ENCODE measurements around the gene NAXE.
A peak's percentile ranks its signal among the peaks of the same experiment; 100 is the strongest.

Gene NAXE

GRCh38 chr1:156591432-156592157 lies at the start of gene NAXE:
Gene NAXE (plus strand): TSS chr1:156591776. CDS start chr1:156591805, 29 bp downstream.
- peaks cover 8% of the 10 kb centered on the region; the same call in 1 of the 2 replicates for H4K20me1 ChIP-seq (ENCODE audit: insufficient read depth, low read length)
- H3K27me3 ChIP-seq (ENCODE audit: insufficient read depth, low read length, poor library complexity) = no peaks in the 10 kb centered on the region
- H3K4me1 ChIP-seq (ENCODE audit: insufficient read depth, low read length) = peaks cover 30% of the 10 kb centered on the region
- peak within 1 kb of the TSS; percentile 97 for H2AFZ ChIP-seq (ENCODE audit: low read depth, low read length)
- DNase-seq (peak; percentile 76), ATAC-seq (ENCODE audit: insufficient read depth, low read depth) (peak; percentile 87)
- peak within 1 kb of the TSS; percentile 95 for H3K9ac ChIP-seq (ENCODE audit: low read depth, low read length)
- peaks cover 23% of the 10 kb centered on the region for H3K79me2 ChIP-seq (ENCODE audit: insufficient read depth, low read length)
- peak within 1 kb of the TSS; percentile 92 for H3K4me2 ChIP-seq (ENCODE audit: insufficient read depth, low read length)
- peaks cover 44% of the 10 kb centered on the region for H3K36me3 ChIP-seq (ENCODE audit: insufficient read depth, low read length)
- peak within 1 kb of the TSS; percentile 96 for H3K27ac ChIP-seq (ENCODE audit: low read length)
- peak within 1 kb of the TSS; percentile 68 to 77; a peak in 3 of 4 replicates for H3K4me3 ChIP-seq (ENCODE audit: low read depth in 1 of 2, low read length in 2 of 2)
- TF ChIP-seq EZH2 (IDR thresholded peaks at IDR 0.05; ENCODE audit: borderline replicate concordance, low read depth, low read length, severe bottlenecking) = no peak
- TF ChIP-seq CTCF (IDR thresholded peaks at IDR 0.05; ENCODE audit: borderline replicate concordance, extremely low read depth, low read length, poor library complexity, severe bottlenecking) = no peak
- no peaks in the 10 kb centered on the region for H3K9me3 ChIP-seq (ENCODE audit: insufficient read depth, low read length, severe bottlenecking)

GRCh38 chr1:156543066-156543465 lies 48.5 kb upstream of the NAXE start:
- Histone ChIP-seq H3K79me2 (ENCODE audit: insufficient read depth, low read length) (no peaks in the 10 kb centered on the region), H3K36me3 (ENCODE audit: insufficient read depth, low read length) (peaks cover 62% of the 10 kb centered on the region), H3K9me3 (ENCODE audit: insufficient read depth, low read length, severe bottlenecking) (no peaks in the 10 kb centered on the region), H3K27ac (ENCODE audit: low read length) (no peak overlapping the region), H2AFZ (ENCODE audit: low read depth, low read length) (no peak overlapping the region), H3K4me2 (ENCODE audit: insufficient read depth, low read length) (no peak overlapping the region), H3K9ac (ENCODE audit: low read depth, low read length) (no peak overlapping the region), H4K20me1 (ENCODE audit: insufficient read depth, low read length) (no peaks in the 10 kb centered on the region), H3K4me1 (ENCODE audit: insufficient read depth, low read length) (no peaks in the 10 kb centered on the region), H3K4me3 (ENCODE audit: low read depth in 1 of 2, low read length in 2 of 2) (no peak overlapping the region), H3K27me3 (ENCODE audit: insufficient read depth, low read length, poor library complexity) (no peaks in the 10 kb centered on the region)
- TF ChIP-seq CTCF (IDR thresholded peaks at IDR 0.05; ENCODE audit: borderline replicate concordance, extremely low read depth, low read length, poor library complexity, severe bottlenecking) (no peak), EZH2 (IDR thresholded peaks at IDR 0.05; ENCODE audit: borderline replicate concordance, low read depth, low read length, severe bottlenecking) (no peak)
- ATAC-seq (ENCODE audit: insufficient read depth, low read depth) (no peak), DNase-seq (no peak)

GRCh38 chr1:156544592-156545102 lies 46.9 kb upstream of the NAXE start:
- Histone ChIP-seq H3K79me2 (ENCODE audit: insufficient read depth, low read length) (no peaks in the 10 kb centered on the region), H3K36me3 (ENCODE audit: insufficient read depth, low read length) (peaks cover 59% of the 10 kb centered on the region), H3K27ac (ENCODE audit: low read length) (no peak overlapping the region), H3K27me3 (ENCODE audit: insufficient read depth, low read length, poor library complexity) (no peaks in the 10 kb centered on the region), H3K4me2 (ENCODE audit: insufficient read depth, low read length) (no peak overlapping the region), H3K9me3 (ENCODE audit: insufficient read depth, low read length, severe bottlenecking) (no peaks in the 10 kb centered on the region), H3K4me3 (ENCODE audit: low read depth in 1 of 2, low read length in 2 of 2) (no peak overlapping the region), H2AFZ (ENCODE audit: low read depth, low read length) (no peak overlapping the region), H3K4me1 (ENCODE audit: insufficient read depth, low read length) (no peaks in the 10 kb centered on the region), H4K20me1 (ENCODE audit: insufficient read depth, low read length) (no peaks in the 10 kb centered on the region), H3K9ac (ENCODE audit: low read depth, low read length) (no peak overlapping the region)
- ATAC-seq (ENCODE audit: insufficient read depth, low read depth) (no peak; the same call in 2 of the 3 replicates), DNase-seq (no peak)
- no peak for TF ChIP-seq CTCF (IDR thresholded peaks at IDR 0.05; ENCODE audit: borderline replicate concordance, extremely low read depth, low read length, poor library complexity, severe bottlenecking)
- TF ChIP-seq EZH2 (IDR thresholded peaks at IDR 0.05; ENCODE audit: borderline replicate concordance, low read depth, low read length, severe bottlenecking) = no peak
